Measurements from ENCODE around the gene JAK2.
A peak's percentile ranks its signal among the peaks of the same experiment; 100 is the strongest.

JAK2 gene

DNA sequence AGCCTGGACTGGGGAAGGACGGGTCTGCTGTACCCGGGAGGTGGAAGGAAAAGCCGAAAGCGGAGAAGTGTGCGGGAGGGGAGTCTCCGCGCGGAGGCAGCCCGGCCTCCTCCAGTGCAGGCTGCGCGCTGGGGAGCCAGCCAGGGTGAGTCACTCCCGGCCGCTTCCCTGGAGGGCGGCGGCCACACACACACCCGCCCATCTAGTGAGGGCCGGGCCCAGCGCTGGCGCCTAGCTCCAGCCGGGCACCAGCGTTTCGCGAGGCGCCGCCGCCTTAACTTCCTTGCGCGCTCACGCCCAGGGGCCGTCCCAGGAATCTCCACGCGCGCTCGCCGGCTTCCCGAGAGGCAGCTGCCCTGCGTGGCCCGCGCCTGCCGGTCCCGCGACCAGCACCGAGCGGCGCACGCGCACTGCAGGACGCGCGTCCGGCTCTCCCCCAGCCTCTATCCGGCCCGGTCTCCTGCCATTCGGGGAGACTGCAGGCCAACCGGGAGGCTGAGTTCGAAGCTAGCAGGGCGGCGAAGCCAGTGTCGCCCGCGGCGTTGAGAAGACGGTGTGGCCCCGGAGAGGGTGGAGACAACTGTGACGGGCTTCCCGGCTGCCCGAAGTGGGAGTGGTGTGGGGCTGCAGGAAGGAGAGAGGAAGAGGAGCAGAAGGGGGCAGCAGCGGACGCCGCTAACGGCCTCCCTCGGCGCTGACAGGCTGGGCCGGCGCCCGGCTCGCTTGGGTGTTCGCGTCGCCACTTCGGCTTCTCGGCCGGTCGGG, at the start of gene JAK2:
JAK2 (plus strand) TSS at position 652 of the 765 bp plus-strand sequence. CDS start 36,716 bp downstream, outside the sequence.
- H3K36me3 ChIP-seq (ENCODE audit: control insufficient read depth in 2 of 2, insufficient read depth in 1 of 2, low read length in 2 of 2), result no peaks in the 10 kb centered on the region
- peak within 1 kb of the TSS; percentile 81 for H3K27ac ChIP-seq (ENCODE audit: extremely low read depth, low read depth, low read length)
- peak within 1 kb of the TSS; percentile 53 for H3K4me3 ChIP-seq (ENCODE audit: low read depth, low read length)
- no peaks in the 10 kb centered on the region for H3K9me3 ChIP-seq (ENCODE audit: control insufficient read depth, insufficient read depth, low read depth, low read length)
- ChIA-PET POLR2A (interaction anchor here (0.6 to 1.6 kb wide), 15 partner anchors 10 to 644 kb away, joined by 3 to 11 read pairs (median 3); partner anchors contain the start of genes AK3, CDC37L1, PLGRKT and RCL1), CTCF (interaction anchor here (0.6 to 6.9 kb wide), 7 partner anchors 11 to 603 kb away, joined by 3 to 94 read pairs (median 3); partner anchors contain the start of gene SLC1A1)
- no peaks in the 10 kb centered on the region for H3K4me1 ChIP-seq (ENCODE audit: control insufficient read depth, insufficient read depth, low read length)
- TF ChIP-seq, protein P1, sequence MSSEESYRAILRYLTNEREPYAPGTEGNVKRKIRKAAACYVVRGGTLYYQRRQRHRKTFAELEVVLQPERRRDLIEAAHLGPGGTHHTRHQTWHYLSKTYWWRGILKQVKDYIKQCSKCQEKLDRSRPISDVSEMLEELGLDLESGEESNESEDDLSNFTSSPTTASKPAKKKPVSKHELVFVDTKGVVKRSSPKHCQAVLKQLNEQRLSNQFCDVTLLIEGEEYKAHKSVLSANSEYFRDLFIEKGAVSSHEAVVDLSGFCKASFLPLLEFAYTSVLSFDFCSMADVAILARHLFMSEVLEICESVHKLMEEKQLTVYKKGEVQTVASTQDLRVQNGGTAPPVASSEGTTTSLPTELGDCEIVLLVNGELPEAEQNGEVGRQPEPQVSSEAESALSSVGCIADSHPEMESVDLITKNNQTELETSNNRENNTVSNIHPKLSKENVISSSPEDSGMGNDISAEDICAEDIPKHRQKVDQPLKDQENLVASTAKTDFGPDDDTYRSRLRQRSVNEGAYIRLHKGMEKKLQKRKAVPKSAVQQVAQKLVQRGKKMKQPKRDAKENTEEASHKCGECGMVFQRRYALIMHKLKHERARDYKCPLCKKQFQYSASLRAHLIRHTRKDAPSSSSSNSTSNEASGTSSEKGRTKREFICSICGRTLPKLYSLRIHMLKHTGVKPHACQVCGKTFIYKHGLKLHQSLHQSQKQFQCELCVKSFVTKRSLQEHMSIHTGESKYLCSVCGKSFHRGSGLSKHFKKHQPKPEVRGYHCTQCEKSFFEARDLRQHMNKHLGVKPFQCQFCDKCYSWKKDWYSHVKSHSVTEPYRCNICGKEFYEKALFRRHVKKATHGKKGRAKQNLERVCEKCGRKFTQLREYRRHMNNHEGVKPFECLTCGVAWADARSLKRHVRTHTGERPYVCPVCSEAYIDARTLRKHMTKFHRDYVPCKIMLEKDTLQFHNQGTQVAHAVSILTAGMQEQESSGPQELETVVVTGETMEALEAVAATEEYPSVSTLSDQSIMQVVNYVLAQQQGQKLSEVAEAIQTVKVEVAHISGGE (tag by site-specific recombination; conservative IDR thresholded peaks at IDR 0.05; ENCODE audit: low read depth), result peak; percentile 47; the same call in 1 of the 2 replicates
- TF ChIP-seq ZNF433 (tag by site-specific recombination; IDR thresholded peaks at IDR 0.05; ENCODE audit: low read depth) (no peak), ZNF274 (IDR thresholded peaks at IDR 0.05; ENCODE audit: low read length) (no peak), ZNF274 (tag by site-specific recombination; IDR thresholded peaks at IDR 0.05; ENCODE audit: borderline replicate concordance) (no peak), SP7 (tag by site-specific recombination; IDR thresholded peaks at IDR 0.05) (peak; percentile 67; the same call in 1 of the 2 replicates), ZNF776 (tag by site-specific recombination; IDR thresholded peaks at IDR 0.05; ENCODE audit: borderline replicate concordance) (no peak), ZNF747 (tag by site-specific recombination; IDR thresholded peaks at IDR 0.05) (no peak), GLIS2 (tag by site-specific recombination; IDR thresholded peaks at IDR 0.05) (peak; percentile 93), ZBTB1 (tag by site-specific recombination; IDR thresholded peaks at IDR 0.05) (no peak), ZNF561 (tag by site-specific recombination; IDR thresholded peaks at IDR 0.05; ENCODE audit: borderline replicate concordance) (0 out of 2 replicates have a peak, but pooled peaks have one; percentile 82), HOXD13 (CRISPR knock-in tag; IDR thresholded peaks at IDR 0.05; ENCODE audit: borderline replicate concordance) (peak; percentile 66), MZF1 (tag by site-specific recombination; IDR thresholded peaks at IDR 0.05; ENCODE audit: borderline replicate concordance) (peak; percentile 39; the same call in 1 of the 2 replicates), ZNF133 (tag by site-specific recombination; IDR thresholded peaks at IDR 0.05) (no peak), KLF10 (tag by site-specific recombination; IDR thresholded peaks at IDR 0.05) (peak; percentile 55), ZNF202 (tag by site-specific recombination; IDR thresholded peaks at IDR 0.05; ENCODE audit: borderline replicate concordance) (no peak), ZNF629 (tag by site-specific recombination; IDR thresholded peaks at IDR 0.05) (no peak), ZNF184 (tag by site-specific recombination; IDR thresholded peaks at IDR 0.05) (peak; percentile 72), ZIC2 (tag by site-specific recombination; IDR thresholded peaks at IDR 0.05) (peak; percentile 61), ZNF37A (tag by site-specific recombination; IDR thresholded peaks at IDR 0.05) (no peak), ZNF707 (tag by site-specific recombination; IDR thresholded peaks at IDR 0.05) (no peak), ZNF324 (tag by site-specific recombination; IDR thresholded peaks at IDR 0.05) (peak; percentile 51; the same call in 1 of the 2 replicates), ZNF302 (tag by site-specific recombination; IDR thresholded peaks at IDR 0.05; ENCODE audit: low read depth) (no peak), ZNF621 (tag by site-specific recombination; IDR thresholded peaks at IDR 0.05) (no peak), KLF8 (tag by site-specific recombination; IDR thresholded peaks at IDR 0.05) (peak; percentile 80), ZNF514 (tag by site-specific recombination; IDR thresholded peaks at IDR 0.05) (no peak)
- TF ChIP-seq, protein P2, sequence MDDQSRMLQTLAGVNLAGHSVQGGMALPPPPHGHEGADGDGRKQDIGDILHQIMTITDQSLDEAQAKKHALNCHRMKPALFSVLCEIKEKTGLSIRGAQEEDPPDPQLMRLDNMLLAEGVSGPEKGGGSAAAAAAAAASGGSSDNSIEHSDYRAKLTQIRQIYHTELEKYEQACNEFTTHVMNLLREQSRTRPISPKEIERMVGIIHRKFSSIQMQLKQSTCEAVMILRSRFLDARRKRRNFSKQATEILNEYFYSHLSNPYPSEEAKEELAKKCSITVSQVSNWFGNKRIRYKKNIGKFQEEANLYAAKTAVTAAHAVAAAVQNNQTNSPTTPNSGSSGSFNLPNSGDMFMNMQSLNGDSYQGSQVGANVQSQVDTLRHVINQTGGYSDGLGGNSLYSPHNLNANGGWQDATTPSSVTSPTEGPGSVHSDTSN (CRISPR knock-in tag; IDR thresholded peaks at IDR 0.05), result peak; percentile 81; the same call in 1 of the 2 replicates
- TF ChIP-seq, protein P3, sequence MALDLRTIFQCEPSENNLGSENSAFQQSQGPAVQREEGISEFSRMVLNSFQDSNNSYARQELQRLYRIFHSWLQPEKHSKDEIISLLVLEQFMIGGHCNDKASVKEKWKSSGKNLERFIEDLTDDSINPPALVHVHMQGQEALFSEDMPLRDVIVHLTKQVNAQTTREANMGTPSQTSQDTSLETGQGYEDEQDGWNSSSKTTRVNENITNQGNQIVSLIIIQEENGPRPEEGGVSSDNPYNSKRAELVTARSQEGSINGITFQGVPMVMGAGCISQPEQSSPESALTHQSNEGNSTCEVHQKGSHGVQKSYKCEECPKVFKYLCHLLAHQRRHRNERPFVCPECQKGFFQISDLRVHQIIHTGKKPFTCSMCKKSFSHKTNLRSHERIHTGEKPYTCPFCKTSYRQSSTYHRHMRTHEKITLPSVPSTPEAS (tag by site-specific recombination; IDR thresholded peaks at IDR 0.05), result no peak
- TF ChIP-seq, protein P4, sequence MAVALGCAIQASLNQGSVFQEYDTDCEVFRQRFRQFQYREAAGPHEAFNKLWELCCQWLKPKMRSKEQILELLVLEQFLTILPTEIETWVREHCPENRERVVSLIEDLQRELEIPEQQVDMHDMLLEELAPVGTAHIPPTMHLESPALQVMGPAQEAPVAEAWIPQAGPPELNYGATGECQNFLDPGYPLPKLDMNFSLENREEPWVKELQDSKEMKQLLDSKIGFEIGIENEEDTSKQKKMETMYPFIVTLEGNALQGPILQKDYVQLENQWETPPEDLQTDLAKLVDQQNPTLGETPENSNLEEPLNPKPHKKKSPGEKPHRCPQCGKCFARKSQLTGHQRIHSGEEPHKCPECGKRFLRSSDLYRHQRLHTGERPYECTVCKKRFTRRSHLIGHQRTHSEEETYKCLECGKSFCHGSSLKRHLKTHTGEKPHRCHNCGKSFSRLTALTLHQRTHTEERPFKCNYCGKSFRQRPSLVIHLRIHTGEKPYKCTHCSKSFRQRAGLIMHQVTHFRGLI (tag by site-specific recombination; IDR thresholded peaks at IDR 0.05), result peak; percentile 85
